DND-41 (cell line): ENCODE data around the gene LIME1.

Experiments
- CTCF ChIP-seq: IDR thresholded peaks from 2 replicates; pipeline ENCODE4 v1.5.1; 2012; ENCODE audit warnings: borderline replicate concordance, low read length, moderate library complexity, mild to moderate bottlenecking; ENCODE audit not compliant: poor library complexity, severe bottlenecking; ENCODE audit errors: extremely low read depth
- EZH2 ChIP-seq: IDR thresholded peaks from 3 replicates; pipeline ENCODE4 v1.6.1; 2012; ENCODE audit warnings: borderline replicate concordance, low read depth, mild to moderate bottlenecking, moderate library complexity, low read length, inconsistent platforms; ENCODE audit not compliant: severe bottlenecking

GRCh38 chr20:63768591-63769515 lies 32.4 kb downstream of the LIME1 start:
- TF ChIP-seq CTCF (no peak), EZH2 (no peak)
